Endodermal cell (in vitro differentiated cells): Measurements from ENCODE around the gene ADIPOR2. TPM values are rescaled to one million over a fixed set of nuclear protein-coding genes. Genes with fewer than 3 reads are reported as not detected.
A peak's percentile ranks its signal among the peaks of the same experiment; 100 is the strongest.

Source experiments
- DNase-seq: peaks from one replicate; pipeline ENCODE4 v3.0.0-alpha.2; 2017
- H3K27ac ChIP-seq: 2 replicates; pipeline ENCODE4 v1.5.1; 2013; ENCODE audit warnings: mild to moderate bottlenecking, low read depth, low read length, moderate library complexity
- H3K27me3 ChIP-seq: 2 replicates; pipeline ENCODE4 v1.6.1; 2013; ENCODE audit warnings: mild to moderate bottlenecking, low read length, moderate library complexity; ENCODE audit not compliant: insufficient read depth, control insufficient read depth, poor library complexity, severe bottlenecking
- H3K36me3 ChIP-seq: 2 replicates; pipeline ENCODE4 v1.7.0; 2013; ENCODE audit warnings: mild to moderate bottlenecking, low read length, moderate library complexity; ENCODE audit not compliant: control insufficient read depth, insufficient read depth
- H3K4me1 ChIP-seq: one replicate; pipeline ENCODE4 v1.7.0; 2013; ENCODE audit warnings: low read length; ENCODE audit not compliant: control insufficient read depth, insufficient read depth
- H3K4me3 ChIP-seq: 2 replicates; pipeline ENCODE4 v1.5.1; 2013; ENCODE audit warnings: mild to moderate bottlenecking, low read length, moderate library complexity
- H3K9ac ChIP-seq: 2 replicates; pipeline ENCODE4 v1.6.1; 2013; ENCODE audit warnings: mild to moderate bottlenecking, low read length, moderate library complexity; ENCODE audit not compliant: poor library complexity, severe bottlenecking; ENCODE audit errors: extremely low read depth
- H3K9me3 ChIP-seq: 2 replicates; pipeline ENCODE4 v1.6.1; 2013; ENCODE audit warnings: mild to moderate bottlenecking, low read length, moderate library complexity; ENCODE audit not compliant: control insufficient read depth
- H3K27ac Mint-ChIP-seq: 2 replicates; pipeline ENCODE4 v1.8.0; 2020; ENCODE audit warnings: mixed read lengths
- H3K27me3 Mint-ChIP-seq: 2 replicates; pipeline ENCODE4 v1.8.0; 2021; ENCODE audit warnings: mild to moderate bottlenecking, mixed read lengths; ENCODE audit not compliant: insufficient read depth
- H3K36me3 Mint-ChIP-seq: 2 replicates; pipeline ENCODE4 v1.8.0; 2020; ENCODE audit warnings: low read depth, mixed read lengths
- H3K4me1 Mint-ChIP-seq: 2 replicates; pipeline ENCODE4 v1.8.0; 2020; ENCODE audit warnings: mixed read lengths
- H3K4me3 Mint-ChIP-seq: 2 replicates; pipeline ENCODE4 v1.8.0; 2020; ENCODE audit warnings: mild to moderate bottlenecking, moderate library complexity, mixed read lengths
- H3K9me3 Mint-ChIP-seq: 2 replicates; pipeline ENCODE4 v1.8.0; 2020; ENCODE audit warnings: mild to moderate bottlenecking, mixed read lengths
- CTCF ChIP-seq: fragments of 200-600 bp; sonication (generic); conservative IDR thresholded peaks from 2 replicates; pipeline ENCODE4 v1.5.0; 2021; ENCODE audit warnings: antibody characterized with exemption, mild to moderate bottlenecking
- WGBS, 2 experiments: methylation state at CpG; one replicate each; pipeline versions ENCODE4 v1.1.5 to v1.1.7; 2013; ENCODE audit warnings: missing lambda C conversion rate in 2 of 2, mixed read lengths in 1 of 2; ENCODE audit not compliant: insufficient coverage in 1 of 2, insufficient read length in 1 of 2; 5-methylcytosine and 5-hydroxymethylcytosine counted together
- total RNA-seq, 2 donors: library from RNA; stranded (reverse); fragmentation: NEBNext Ultra II Directional in 1 of 2; extraction: Animal tissue kit (Norgen Biotek cat#: 25700) in 1 of 2; gene quantifications; 2 replicates in 1 of 2; 3 replicates in 1 of 2; pipeline ENCODE4 v1.2.1, GENCODE V29; 2021

ADIPOR2 gene
- total RNA-seq, 2 donors from 2014 or later: 53.7 to 124 TPM

GRCh38 chr12:1668833-1669543 is 21.9 kb upstream of the ADIPOR2 start:
- H3K4me1 Mint-ChIP-seq: peaks cover 2% of the 10 kb centered on the region
- no peak overlapping the region for H3K4me3 ChIP-seq
- TF ChIP-seq CTCF: no peak
- no peaks in the 10 kb centered on the region for H3K27me3 ChIP-seq
- H3K4me1 ChIP-seq: no peaks in the 10 kb centered on the region
- peak; percentile 41 for DNase-seq
- H3K27me3 Mint-ChIP-seq: peaks cover 9% of the 10 kb centered on the region
- H3K27ac ChIP-seq: no peak overlapping the region
- H3K36me3 Mint-ChIP-seq: no peaks in the 10 kb centered on the region
- 86 to 88% methylated on average over 17 to 18 of the region's 18 CpGs for WGBS, 2 experiments
- H3K9me3 ChIP-seq: no peaks in the 10 kb centered on the region
- no peak overlapping the region for H3K9ac ChIP-seq
- peaks cover under 1% of the 10 kb centered on the region for H3K9me3 Mint-ChIP-seq
- no peaks in the 10 kb centered on the region for H3K36me3 ChIP-seq
- H3K27ac Mint-ChIP-seq: no peak overlapping the region
- no peak overlapping the region for H3K4me3 Mint-ChIP-seq

GRCh38 chr12:1670358-1671268 is 20.3 kb upstream of the ADIPOR2 start:
- H3K27me3 ChIP-seq: no peaks in the 10 kb centered on the region
- no peak for TF ChIP-seq CTCF
- H3K4me1 Mint-ChIP-seq: no peaks in the 10 kb centered on the region
- WGBS, 2 experiments: 85 to 92% methylated on average over 11 to 14 of the region's 14 CpGs
- no peak overlapping the region for H3K27ac Mint-ChIP-seq
- H3K27me3 Mint-ChIP-seq: no peaks in the 10 kb centered on the region
- H3K4me3 Mint-ChIP-seq: no peak overlapping the region
- no peak overlapping the region for H3K27ac ChIP-seq
- H3K9ac ChIP-seq: no peak overlapping the region
- H3K36me3 Mint-ChIP-seq: no peaks in the 10 kb centered on the region
- no peaks in the 10 kb centered on the region for H3K36me3 ChIP-seq
- H3K4me3 ChIP-seq: no peak overlapping the region
- no peaks in the 10 kb centered on the region for H3K9me3 Mint-ChIP-seq
- H3K9me3 ChIP-seq: no peaks in the 10 kb centered on the region
- DNase-seq: peak; percentile 45
- no peaks in the 10 kb centered on the region for H3K4me1 ChIP-seq

GRCh38 chr12:1676043-1676442 is 14.8 kb upstream of the ADIPOR2 start:
- H3K27me3 Mint-ChIP-seq: no peaks in the 10 kb centered on the region
- no peak overlapping the region for H3K4me3 Mint-ChIP-seq
- H3K36me3 ChIP-seq: no peaks in the 10 kb centered on the region
- no peak overlapping the region for H3K4me3 ChIP-seq
- H3K9ac ChIP-seq: no peak overlapping the region
- H3K9me3 ChIP-seq: no peaks in the 10 kb centered on the region
- H3K27me3 ChIP-seq: no peaks in the 10 kb centered on the region
- H3K9me3 Mint-ChIP-seq: peaks cover 5% of the 10 kb centered on the region
- H3K27ac Mint-ChIP-seq: no peak overlapping the region
- no peaks in the 10 kb centered on the region for H3K36me3 Mint-ChIP-seq
- TF ChIP-seq CTCF: no peak
- H3K4me1 Mint-ChIP-seq: no peaks in the 10 kb centered on the region
- DNase-seq: peak; percentile 7
- 86 to 100% methylated on average over 1 to 2 of the region's 3 CpGs for WGBS, 2 experiments
- H3K4me1 ChIP-seq: no peaks in the 10 kb centered on the region
- no peak overlapping the region for H3K27ac ChIP-seq
